GM12875 (cell line): Measurements from ENCODE around the gene RNF208.

Experiments
- H3K4me3 ChIP-seq: one replicate; pipeline ENCODE4 v1.5.1; 2011; ENCODE audit warnings: low read depth, low read length, control low read depth
- CTCF ChIP-seq: IDR thresholded peaks from 2 replicates; pipeline ENCODE4 v1.5.1; 2011; ENCODE audit warnings: low read depth, mild to moderate bottlenecking, control low read depth, inconsistent platforms, low read length, moderate library complexity, borderline replicate concordance; ENCODE audit not compliant: insufficient read depth

Gene RNF208

GRCh38 chr9:137212520-137212919 lies 9.5 kb downstream of the RNF208 start:
- no peak overlapping the region for H3K4me3 ChIP-seq
- TF ChIP-seq CTCF: no peak

DNA sequence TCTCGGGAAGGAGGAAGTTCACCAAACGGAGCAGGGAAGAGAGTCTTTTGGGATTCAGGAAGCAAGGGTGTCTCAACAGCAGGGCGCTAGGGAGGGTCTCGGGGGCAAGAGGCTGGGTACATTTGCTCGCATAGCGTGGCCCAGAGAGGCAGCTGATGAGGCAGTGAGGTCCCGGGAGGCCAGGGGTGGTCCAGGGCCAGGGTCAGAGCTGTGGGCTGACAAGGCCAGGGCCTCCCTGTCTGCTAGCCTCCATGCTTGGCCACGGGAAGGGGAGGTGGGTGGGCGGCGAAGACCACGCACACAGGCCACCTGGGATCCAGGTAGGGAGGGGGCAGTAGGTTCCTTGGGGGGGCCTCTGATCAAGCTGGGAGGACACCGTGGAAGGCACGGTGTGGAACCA lies 10.5 kb downstream of the RNF208 start:
- H3K4me3 ChIP-seq: no peak overlapping the region
- no peak for TF ChIP-seq CTCF

DNA sequence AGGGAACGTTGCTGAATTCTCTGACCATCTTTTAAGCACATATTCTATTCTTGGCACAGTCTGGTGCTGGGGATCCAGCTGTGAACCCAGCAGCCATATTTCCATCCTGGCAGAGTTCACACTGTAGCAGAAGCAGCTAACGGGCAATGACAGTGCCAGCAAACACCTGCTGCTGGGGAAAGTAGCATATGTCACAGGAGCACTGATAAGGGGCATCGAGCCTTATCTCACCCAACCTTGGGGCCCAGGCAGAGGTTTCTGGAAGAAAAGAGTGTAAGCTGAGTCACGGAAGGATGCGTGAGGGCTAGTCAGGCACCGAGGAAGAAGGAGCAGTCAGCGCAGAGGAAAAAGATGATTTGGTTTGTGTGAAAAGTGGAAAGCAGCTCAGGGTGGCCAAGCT lies 15.4 kb downstream of the RNF208 start:
- peak overlapping the region; percentile 83 for H3K4me3 ChIP-seq
- TF ChIP-seq CTCF: no peak

DNA sequence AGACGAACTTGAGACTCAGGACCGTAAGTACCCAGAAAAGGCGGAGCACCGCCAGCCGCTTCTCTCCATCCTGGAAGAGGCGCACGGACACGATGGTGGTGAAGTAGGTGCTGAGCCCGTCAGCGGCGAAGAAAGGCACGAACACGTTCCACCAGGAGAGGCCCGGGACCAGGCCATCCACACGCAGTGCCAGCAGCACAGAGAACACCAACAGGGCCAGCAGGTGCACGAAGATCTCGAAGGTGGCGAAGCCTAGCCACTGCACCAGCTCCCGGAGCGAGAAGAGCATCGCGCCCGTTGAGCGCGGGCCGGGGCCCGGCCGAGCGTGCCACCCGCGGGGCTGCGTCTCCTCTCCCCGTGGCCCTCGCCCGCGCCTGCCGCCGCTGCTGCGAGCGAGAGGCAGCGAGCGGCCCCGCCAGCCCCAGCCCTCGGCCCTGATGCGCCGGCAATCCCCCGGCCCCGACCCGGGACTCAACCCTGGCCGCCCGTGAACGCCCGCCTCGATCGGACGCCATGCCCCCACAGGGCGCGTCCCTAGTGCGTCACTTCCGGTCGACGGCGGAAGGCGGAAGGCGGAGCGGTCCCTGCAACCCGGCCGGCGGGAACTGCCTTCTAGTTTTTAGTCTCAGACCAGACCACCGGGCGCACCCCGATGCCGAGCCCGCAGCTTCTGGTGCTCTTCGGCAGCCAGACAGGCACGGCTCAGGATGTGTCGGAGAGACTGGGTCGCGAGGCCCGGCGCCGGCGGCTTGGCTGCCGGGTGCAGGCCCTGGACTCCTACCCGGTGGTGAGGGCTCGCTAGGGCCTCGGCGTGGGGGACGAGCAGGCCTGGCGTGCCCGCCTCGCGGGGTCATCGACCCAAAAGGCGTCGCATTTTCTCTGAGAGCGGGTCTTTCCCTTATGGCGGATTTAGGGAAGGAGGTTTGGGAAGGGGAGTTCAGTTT lies 16.6 kb downstream of the RNF208 start, which contains the start of the genes NDOR1 and TMEM203:
TSS of gene NDOR1 (plus strand) at position 575 of the 944 bp plus-strand sequence. CDS start at position 653, 78 bp downstream.
TSS of gene TMEM203 (minus strand) at position 523 of the 944 bp plus-strand sequence. CDS start at position 289, 234 bp downstream.
- H3K4me3 ChIP-seq: peak within 1 kb of the TSS; percentile 83
- no peak for TF ChIP-seq CTCF

- no peak for TF ChIP-seq CTCF
- peak overlapping the region; percentile 83 for H3K4me3 ChIP-seq
Observed at GRCh38 chr9:137204731-137205125, 17.3 kb downstream of the RNF208 start.

- H3K4me3 ChIP-seq: no peak overlapping the region
- no peak for TF ChIP-seq CTCF
Observed at GRCh38 chr9:137202966-137203365, 19.1 kb downstream of the RNF208 start.
